Activated CD8-positive, alpha-beta memory T cell treated with anti-CD3 and anti-CD28 coated beads, Interleukin-2, amount 10 ng/mL, durations not matched to agents 7 days and 5 days (primary cell): ENCODE measurements around the gene STARD9. TPM values are rescaled to one million over a fixed set of nuclear protein-coding genes. Genes with fewer than 3 reads are reported as not detected.
A peak's percentile ranks its signal among the peaks of the same experiment; 100 is the strongest.

Experiments
- ATAC-seq: fragments of 150-1000 bp; cut with Tn5 transposase; one replicate; pipeline ENCODE4 v1.10.0; 2021; ENCODE audit warnings: moderate library complexity
- CTCF ChIA-PET: fragments of 350-600 bp; sonication (Branson Sonifier 250); formaldehyde crosslinking; loops from one replicate; lab custom pipeline; 2021; ENCODE audit warnings: antibody characterized with exemption; lab: Charles Lee
- DNase-seq: peaks from one replicate; pipeline ENCODE4 v3.0.0-alpha.2; 2020
- H3K27ac Mint-ChIP-seq: one replicate; pipeline ENCODE4 v1.8.0; 2021; ENCODE audit warnings: mild to moderate bottlenecking, mixed read lengths
- H3K27me3 Mint-ChIP-seq: one replicate; pipeline ENCODE4 v1.8.0; 2021; ENCODE audit warnings: mixed read lengths
- H3K36me3 Mint-ChIP-seq: one replicate; pipeline ENCODE4 v1.8.0; 2021; ENCODE audit warnings: mild to moderate bottlenecking, mixed read lengths
- H3K4me1 Mint-ChIP-seq: one replicate; pipeline ENCODE4 v1.8.0; 2021; ENCODE audit warnings: mixed read lengths
- H3K4me3 Mint-ChIP-seq: one replicate; pipeline ENCODE4 v1.8.0; 2021; ENCODE audit warnings: mild to moderate bottlenecking, moderate library complexity, mixed read lengths
- H3K9me3 Mint-ChIP-seq: one replicate; pipeline ENCODE4 v1.8.0; 2022; ENCODE audit warnings: low read depth, mixed read lengths
- total RNA-seq, 2 experiments: library from RNA; stranded (reverse); gene quantifications; one replicate each; pipeline ENCODE4 v1.2.3, GENCODE V29; 2021

STARD9 gene
- total RNA-seq, 2 experiments from 2014 or later, result 9.6 to 20.8 TPM

- CTCF ChIA-PET, result no interaction called here
- Mint-ChIP-seq H3K27me3 (no peaks in the 10 kb centered on the region), H3K4me3 (no peak overlapping the region), H3K27ac (no peak overlapping the region), H3K4me1 (peaks cover 12% of the 10 kb centered on the region), H3K9me3 (no peaks in the 10 kb centered on the region), H3K36me3 (peaks cover 1% of the 10 kb centered on the region)
- ATAC-seq, result no peak
- no peak for DNase-seq
These were observed 46.0 kb downstream of the STARD9 start for GRCh38 chr15:42621386-42621785.

GRCh38 chr15:42621996-42622925 lies 46.9 kb downstream of the STARD9 start:
- DNase-seq (no peak), ATAC-seq (no peak)
- H3K4me1 Mint-ChIP-seq, result peaks cover 12% of the 10 kb centered on the region
- peaks cover 1% of the 10 kb centered on the region for H3K36me3 Mint-ChIP-seq
- CTCF ChIA-PET, result interaction anchor here (0.9 kb wide), 1 partner anchor 30 kb away, joined by 3 read pairs; no protein-coding TSS in a partner anchor
- no peaks in the 10 kb centered on the region for H3K9me3 Mint-ChIP-seq
- no peak overlapping the region for H3K4me3 Mint-ChIP-seq
- H3K27me3 Mint-ChIP-seq, result no peaks in the 10 kb centered on the region
- H3K27ac Mint-ChIP-seq, result no peak overlapping the region

GRCh38 chr15:42623951-42624350 lies 48.5 kb downstream of the STARD9 start:
- H3K9me3 Mint-ChIP-seq, result no peaks in the 10 kb centered on the region
- CTCF ChIA-PET, result no interaction called here

DNA sequence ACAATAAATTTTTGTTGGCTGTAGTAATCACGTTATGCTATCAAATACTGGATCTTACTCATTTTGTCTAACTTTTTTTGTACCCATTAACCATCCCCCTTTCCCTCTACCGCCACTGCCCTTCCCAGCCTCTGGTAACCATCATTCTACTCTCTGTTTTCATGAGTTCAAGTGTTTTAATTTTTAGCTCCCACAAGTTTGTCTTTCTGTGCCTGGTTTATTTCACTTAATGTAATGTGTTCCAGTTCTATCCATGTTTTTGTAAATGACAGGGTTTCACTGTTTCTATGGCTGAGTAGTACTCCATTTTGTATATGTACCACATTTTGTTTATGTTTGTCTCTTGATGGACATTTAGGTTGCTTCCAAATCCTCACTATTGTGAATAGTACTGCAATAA lies 52.1 kb downstream of the STARD9 start:
- Mint-ChIP-seq H3K4me1 (peaks cover 2% of the 10 kb centered on the region), H3K36me3 (peaks cover 13% of the 10 kb centered on the region)
- CTCF ChIA-PET, result no interaction called here

More at GRCh38 chr15:42623951-42624350, 48.5 kb downstream of the STARD9 start:
- Mint-ChIP-seq H3K27ac (no peak overlapping the region), H3K4me1 (peaks cover 12% of the 10 kb centered on the region), H3K36me3 (peaks cover 5% of the 10 kb centered on the region), H3K4me3 (no peak overlapping the region), H3K27me3 (no peaks in the 10 kb centered on the region)
- DNase-seq (no peak), ATAC-seq (no peak)

DNA sequence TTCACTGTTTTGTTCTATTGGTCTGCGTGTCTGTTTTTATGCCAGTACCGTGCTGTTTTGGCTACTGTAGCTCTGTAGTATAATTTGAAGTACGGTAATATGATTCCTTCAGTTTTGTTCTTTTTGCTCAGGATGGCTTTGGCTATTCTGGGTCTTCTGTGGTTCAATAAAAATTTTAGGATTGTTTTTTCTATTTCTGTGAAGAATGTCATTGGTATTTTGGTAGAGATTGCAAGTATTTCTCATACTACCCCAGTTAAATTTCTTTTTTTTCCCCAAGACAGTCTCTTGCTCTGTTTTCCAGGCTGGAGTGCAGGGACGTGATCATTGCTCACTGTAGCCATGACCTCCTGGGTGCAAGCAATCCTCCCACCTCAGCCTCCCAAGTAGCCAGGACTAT lies 53.4 kb downstream of the STARD9 start:
- DNase-seq (no peak), ATAC-seq (no peak)
- Mint-ChIP-seq H3K27ac (no peak overlapping the region), H3K4me1 (peaks cover 2% of the 10 kb centered on the region), H3K9me3 (no peaks in the 10 kb centered on the region), H3K27me3 (no peaks in the 10 kb centered on the region), H3K36me3 (peaks cover 13% of the 10 kb centered on the region), H3K4me3 (no peak overlapping the region)
- CTCF ChIA-PET, result no interaction called here

More for the DNA sequence above, 52.1 kb downstream of the STARD9 start:
- no peak for ATAC-seq
- Mint-ChIP-seq H3K4me3 (no peak overlapping the region), H3K27ac (no peak overlapping the region), H3K27me3 (no peaks in the 10 kb centered on the region), H3K9me3 (no peaks in the 10 kb centered on the region)
- DNase-seq, result no peak

DNA sequence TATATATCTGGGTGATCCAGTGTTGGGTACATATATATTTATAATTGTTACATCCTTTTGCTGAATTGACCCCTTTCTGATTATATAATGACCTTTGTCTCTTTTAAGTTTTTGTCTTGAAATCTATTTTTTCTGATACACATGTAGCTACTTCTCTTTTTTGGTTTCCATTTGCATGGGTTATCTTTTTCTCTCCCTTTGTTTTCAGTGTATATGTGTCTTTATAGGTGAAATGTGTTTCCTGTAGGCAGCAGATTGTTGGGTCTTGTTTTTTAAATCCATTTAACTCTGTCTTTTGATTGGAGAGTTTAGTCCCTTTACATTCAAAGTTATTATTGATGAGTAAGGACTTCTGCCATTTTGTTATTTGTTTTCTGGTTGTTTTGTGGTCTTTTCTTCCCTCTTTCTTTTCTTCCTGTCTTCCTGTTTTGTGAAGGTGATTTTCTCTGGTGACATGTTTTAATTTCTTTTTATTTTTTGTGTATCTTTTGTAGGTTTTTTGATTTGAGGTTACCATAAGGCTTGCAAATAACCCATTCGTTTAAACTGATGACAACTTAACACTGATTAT lies 56.8 kb downstream of the STARD9 start:
- CTCF ChIA-PET, result interaction anchor here (0.9 kb wide), 1 partner anchor 16 kb away, joined by 4 read pairs; no protein-coding TSS in a partner anchor
- H3K9me3 Mint-ChIP-seq, result no peaks in the 10 kb centered on the region
- peaks cover 2% of the 10 kb centered on the region for H3K4me1 Mint-ChIP-seq
- H3K4me3 Mint-ChIP-seq, result no peak overlapping the region
- DNase-seq, result no peak
- no peak for ATAC-seq
- H3K27me3 Mint-ChIP-seq, result no peaks in the 10 kb centered on the region
- no peak overlapping the region for H3K27ac Mint-ChIP-seq
- peaks cover 13% of the 10 kb centered on the region for H3K36me3 Mint-ChIP-seq

- ATAC-seq (no peak), DNase-seq (no peak)
- Mint-ChIP-seq H3K36me3 (peaks cover 5% of the 10 kb centered on the region), H3K27me3 (no peaks in the 10 kb centered on the region), H3K4me1 (no peaks in the 10 kb centered on the region), H3K27ac (no peak overlapping the region), H3K9me3 (no peaks in the 10 kb centered on the region), H3K4me3 (no peak overlapping the region)
- CTCF ChIA-PET, result no interaction called here
These were observed 64.7 kb downstream of the STARD9 start for GRCh38 chr15:42640109-42640508.

GRCh38 chr15:42650208-42651066 lies 75.0 kb downstream of the STARD9 start:
- Mint-ChIP-seq H3K27ac (no peak overlapping the region), H3K27me3 (no peaks in the 10 kb centered on the region), H3K9me3 (no peaks in the 10 kb centered on the region), H3K4me3 (no peak overlapping the region), H3K36me3 (peaks cover 3% of the 10 kb centered on the region), H3K4me1 (peaks cover 14% of the 10 kb centered on the region)
- CTCF ChIA-PET, result interaction anchor here (0.6 to 1.5 kb wide), 8 partner anchors 14 to 570 kb away, joined by 3 to 12 read pairs (median 3); no protein-coding TSS in a partner anchor
- peak; percentile 86 for DNase-seq
- peak; percentile 100 for ATAC-seq

DNA sequence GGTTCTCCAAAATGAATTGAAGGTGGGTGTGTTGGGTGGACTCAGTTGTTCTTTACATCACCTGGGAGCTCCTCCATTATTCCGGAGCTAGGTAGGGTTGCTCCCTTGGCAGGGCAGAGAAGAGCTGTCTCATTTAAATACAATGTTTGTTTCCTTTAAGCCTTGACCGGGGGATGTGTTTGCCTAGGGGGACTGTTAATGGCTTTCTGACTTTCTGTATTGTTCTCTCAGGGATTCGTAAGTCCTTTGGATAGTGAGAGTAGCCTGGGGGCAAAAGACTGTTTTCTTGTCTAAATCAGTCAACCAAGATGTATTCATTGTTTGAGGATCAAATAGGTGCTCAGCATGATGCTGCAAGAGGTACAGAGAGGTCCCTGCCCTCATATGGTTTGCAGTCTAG lies 90.4 kb downstream of the STARD9 start:
- CTCF ChIA-PET, result no interaction called here
- no peak for ATAC-seq
- no peak overlapping the region for H3K27ac Mint-ChIP-seq

DNA sequence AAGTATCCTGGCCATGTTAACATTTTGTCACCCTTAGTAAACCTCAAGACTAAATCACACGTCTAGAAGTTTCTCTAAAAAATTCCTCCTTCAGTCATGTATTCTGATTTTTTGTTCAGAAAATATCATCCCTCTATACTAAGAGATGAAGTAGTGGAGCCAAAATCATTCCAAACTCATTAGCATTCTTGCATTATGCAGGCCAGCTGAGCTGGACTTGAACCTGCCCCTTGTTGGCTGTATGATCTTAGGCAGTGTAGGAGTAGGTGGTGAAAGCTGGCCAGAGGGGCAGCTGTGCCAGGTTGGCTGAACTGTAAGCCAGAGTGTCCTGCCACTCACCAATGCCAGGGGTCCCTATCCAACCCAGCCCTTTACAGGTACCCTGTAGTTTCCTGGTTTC lies 92.4 kb downstream of the STARD9 start:
- Mint-ChIP-seq H3K9me3 (no peaks in the 10 kb centered on the region), H3K4me3 (no peak overlapping the region), H3K36me3 (peaks cover 10% of the 10 kb centered on the region), H3K27me3 (no peaks in the 10 kb centered on the region), H3K4me1 (no peaks in the 10 kb centered on the region), H3K27ac (no peak overlapping the region)
- ATAC-seq, result no peak
- CTCF ChIA-PET, result no interaction called here
- no peak for DNase-seq

More for the DNA sequence above, 90.4 kb downstream of the STARD9 start:
- Mint-ChIP-seq H3K36me3 (peaks cover 9% of the 10 kb centered on the region), H3K4me3 (no peak overlapping the region), H3K4me1 (no peaks in the 10 kb centered on the region), H3K27me3 (no peaks in the 10 kb centered on the region), H3K9me3 (no peaks in the 10 kb centered on the region)
- no peak for DNase-seq

DNA sequence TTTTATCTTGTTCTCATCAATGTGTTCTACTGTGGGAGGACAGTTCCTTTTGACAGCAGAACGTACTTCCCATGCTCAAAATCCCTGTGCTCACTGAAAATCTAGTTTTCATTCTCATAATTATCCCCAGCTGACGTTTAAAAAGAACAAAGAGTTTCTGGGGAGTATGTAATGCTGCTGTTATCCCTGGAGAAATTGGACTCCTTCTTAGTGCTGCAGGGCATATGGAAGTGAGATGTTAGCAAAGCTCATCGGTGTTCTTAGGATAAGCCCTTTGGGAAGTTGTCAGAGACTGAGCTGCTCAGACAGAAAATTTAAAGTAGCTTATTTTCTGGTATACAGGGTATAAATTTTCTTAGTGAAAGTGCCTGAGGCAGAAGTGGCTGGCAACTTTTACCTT lies 95.0 kb downstream of the STARD9 start:
- peaks cover 8% of the 10 kb centered on the region for H3K36me3 Mint-ChIP-seq
- no peak for DNase-seq
- H3K27ac Mint-ChIP-seq, result no peak overlapping the region
- no peak for ATAC-seq
- H3K4me1 Mint-ChIP-seq, result no peaks in the 10 kb centered on the region
- no peak overlapping the region for H3K4me3 Mint-ChIP-seq
- H3K27me3 Mint-ChIP-seq, result no peaks in the 10 kb centered on the region
- no peaks in the 10 kb centered on the region for H3K9me3 Mint-ChIP-seq
- CTCF ChIA-PET, result no interaction called here

GRCh38 chr15:42672444-42672843 lies 97.0 kb downstream of the STARD9 start:
- no peaks in the 10 kb centered on the region for H3K4me1 Mint-ChIP-seq
- no peaks in the 10 kb centered on the region for H3K27me3 Mint-ChIP-seq
- CTCF ChIA-PET, result no interaction called here
- ATAC-seq, result no peak
- peaks cover 9% of the 10 kb centered on the region for H3K36me3 Mint-ChIP-seq
- DNase-seq, result no peak
- H3K9me3 Mint-ChIP-seq, result no peaks in the 10 kb centered on the region
- H3K4me3 Mint-ChIP-seq, result no peak overlapping the region
- no peak overlapping the region for H3K27ac Mint-ChIP-seq

- DNase-seq, result no peak
- no peaks in the 10 kb centered on the region for H3K9me3 Mint-ChIP-seq
- CTCF ChIA-PET, result no interaction called here
- peaks cover 5% of the 10 kb centered on the region for H3K4me1 Mint-ChIP-seq
- peaks cover 5% of the 10 kb centered on the region for H3K36me3 Mint-ChIP-seq
- no peak for ATAC-seq
- H3K4me3 Mint-ChIP-seq, result no peak overlapping the region
- no peak overlapping the region for H3K27ac Mint-ChIP-seq
- no peaks in the 10 kb centered on the region for H3K27me3 Mint-ChIP-seq
These were observed 99.1 kb downstream of the STARD9 start for GRCh38 chr15:42674472-42674871.
